ENCODE results near the gene FOXP2.
"Not testable (repeated sequence)": the region's sequence is repeated elsewhere in the genome, so short reads cannot be mapped to it uniquely, and the experiment has no call there.

Gene FOXP2

GRCh38 chr7:114414156-114415063 is at the start of gene FOXP2:
TSS of gene FOXP2 (plus strand) at chr7:114414815. CDS start at chr7:114426512, 11,697 bp downstream.
- DNase-seq: peak; percentile 49

- DNase-seq: no peak
Measured at GRCh38 chr7:114365791-114366190, 48.8 kb upstream of the FOXP2 start.

GRCh38 chr7:114368492-114368891 is 46.1 kb upstream of the FOXP2 start:
- no peak for DNase-seq

- no peak for DNase-seq
Measured at GRCh38 chr7:114369294-114369693, 45.3 kb upstream of the FOXP2 start.

GRCh38 chr7:114372619-114373018 is 42.0 kb upstream of the FOXP2 start:
- no peak for DNase-seq

- DNase-seq: no peak
Measured at GRCh38 chr7:114375907-114376306, 38.7 kb upstream of the FOXP2 start.

- not testable (repeated sequence) for DNase-seq
Measured at GRCh38 chr7:114383946-114384345, 30.7 kb upstream of the FOXP2 start.

- not testable (repeated sequence) for DNase-seq
Measured at GRCh38 chr7:114384346-114384745, 30.3 kb upstream of the FOXP2 start.

- DNase-seq: no peak
Measured at GRCh38 chr7:114388021-114388420, 26.6 kb upstream of the FOXP2 start.

- no peak for DNase-seq
Measured at GRCh38 chr7:114392686-114393085, 21.9 kb upstream of the FOXP2 start.

- no peak for DNase-seq
Measured at GRCh38 chr7:114402876-114403635, 11.6 kb upstream of the FOXP2 start.

GRCh38 chr7:114405427-114405826 is 9.2 kb upstream of the FOXP2 start:
- no peak for DNase-seq

GRCh38 chr7:114409750-114410149 is 4.9 kb upstream of the FOXP2 start:
- DNase-seq: no peak

- DNase-seq: peak; percentile 85
Measured at GRCh38 chr7:114412548-114412947, 2.1 kb upstream of the FOXP2 start.

- no peak for DNase-seq
Measured at GRCh38 chr7:114413761-114414155, 857 bp upstream of the FOXP2 start.

- DNase-seq: no peak
Measured at GRCh38 chr7:114415064-114415989, 712 bp downstream of the FOXP2 start.

- DNase-seq: no peak
Measured at GRCh38 chr7:114416129-114416990, 1.7 kb downstream of the FOXP2 start.

- DNase-seq: no peak
Measured at GRCh38 chr7:114417290-114417689, 2.7 kb downstream of the FOXP2 start.

- peak; percentile 66 for DNase-seq
Measured at GRCh38 chr7:114418117-114418516, 3.5 kb downstream of the FOXP2 start.

GRCh38 chr7:114419441-114420272 is 5.0 kb downstream of the FOXP2 start:
- no peak for DNase-seq

All from COR-L47 (cell line).